Right forelimb (tissue), 1 donor: ENCODE data around the gene RPL39L.
A peak's percentile ranks its signal among the peaks of the same experiment; 100 is the strongest.
"Not testable (repeated sequence)": the region's sequence is repeated elsewhere in the genome, so short reads cannot be mapped to it uniquely, and the experiment has no call there.

Experiments
- DNase-seq: peaks from one replicate; pipeline ENCODE4 v3.0.0-alpha.2; 2018

Gene RPL39L

DNA sequence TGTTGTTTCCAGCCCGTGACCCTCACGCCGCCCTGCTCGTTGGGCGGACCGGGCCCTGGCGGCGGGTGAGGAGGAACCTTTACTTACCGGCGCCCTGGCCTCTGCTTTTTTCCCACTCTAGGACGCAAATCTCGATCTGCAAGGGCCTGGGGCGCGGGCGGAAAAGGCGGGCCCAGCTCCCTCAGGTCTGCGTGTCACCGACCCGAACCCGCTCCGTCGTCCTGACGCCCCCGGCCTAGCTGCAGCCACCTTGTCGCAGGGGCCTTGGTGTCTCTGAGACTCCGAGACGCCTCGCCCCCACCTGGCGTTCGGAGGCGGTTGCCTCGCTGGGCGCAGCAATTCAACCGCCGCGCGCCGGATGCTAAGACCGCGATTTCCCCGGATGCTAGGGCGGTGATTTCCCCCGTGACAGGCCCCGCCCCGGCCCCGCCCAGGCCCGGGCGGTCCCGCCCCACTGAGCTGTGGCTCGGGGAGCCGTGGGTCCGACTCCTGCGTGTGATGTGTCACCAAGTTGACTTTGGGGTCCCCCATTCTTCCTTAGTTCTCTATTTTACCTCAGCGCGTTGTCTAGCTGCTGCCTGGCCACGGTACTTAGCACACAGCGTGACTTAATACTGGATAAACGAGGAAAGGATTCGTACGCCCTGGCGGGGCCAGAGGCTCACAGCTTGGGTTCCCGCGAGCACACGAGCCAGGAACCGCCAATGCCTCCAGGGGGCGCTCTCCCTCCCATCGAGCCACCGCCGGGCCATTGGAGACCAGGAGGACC lies at the start of gene RPL39L:
TSS of gene RPL39L (minus strand) at position 371 of the 769 bp plus-strand sequence. CDS start 18,196 bp downstream, outside the sequence.
- peak; percentile 87 for DNase-seq

- DNase-seq, result no peak
Measured at GRCh38 chr3:187188931-187189330, 49.6 kb upstream of the RPL39L start.

DNA sequence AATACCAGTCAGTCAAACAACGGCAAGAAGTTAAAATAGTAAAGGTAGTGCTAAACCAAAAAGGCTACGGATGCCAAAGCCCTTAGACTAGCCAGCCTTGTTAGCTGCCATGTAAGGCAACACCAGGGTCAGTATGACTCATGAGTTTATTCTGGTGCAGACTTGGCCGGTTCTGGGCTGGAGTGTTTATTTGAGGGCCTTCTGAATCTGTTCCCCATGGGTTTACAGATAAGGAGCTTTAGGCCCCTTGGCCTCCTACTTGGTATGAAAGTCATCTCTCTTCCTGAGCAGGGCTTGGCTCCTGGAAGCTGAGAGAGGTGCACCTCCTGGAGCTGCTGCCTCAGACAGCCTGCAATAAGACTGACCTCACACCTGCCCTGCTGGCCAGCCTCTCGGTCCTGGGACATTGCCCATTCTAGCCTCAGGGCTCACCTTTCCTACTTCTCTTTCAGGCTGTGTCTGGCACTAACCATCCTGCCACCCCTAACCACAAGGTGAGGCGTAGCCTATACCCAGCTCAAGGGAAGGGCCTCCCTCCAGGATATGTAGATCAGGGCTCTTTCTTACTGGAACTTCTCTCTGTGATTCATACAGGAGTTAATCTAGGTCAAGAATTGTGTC lies 47.6 kb upstream of the RPL39L start:
- no peak for DNase-seq

- no peak for DNase-seq
Measured at GRCh38 chr3:187186375-187186774, 47.1 kb upstream of the RPL39L start.

DNA sequence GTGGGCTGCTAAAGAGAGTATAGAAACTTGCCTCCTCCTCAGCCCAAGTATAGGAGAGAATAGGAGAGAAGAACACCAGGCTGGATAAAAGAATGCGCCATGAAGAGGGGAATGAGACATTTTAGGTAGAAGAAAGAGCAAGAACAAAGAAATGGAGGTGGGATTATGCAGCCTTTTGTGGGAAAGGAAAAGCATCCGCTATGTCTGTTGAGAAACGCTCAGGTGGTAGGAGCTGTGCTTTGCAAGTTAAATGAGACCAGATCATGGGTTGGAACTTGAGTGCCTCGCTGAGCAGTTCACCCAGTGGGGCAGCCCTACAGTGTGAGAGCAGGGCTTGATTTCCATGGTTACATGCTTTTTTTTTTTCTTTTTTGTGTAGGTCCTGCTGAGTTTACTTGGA lies 46.5 kb upstream of the RPL39L start:
- no peak for DNase-seq

GRCh38 chr3:187183903-187184302 lies 44.6 kb upstream of the RPL39L start:
- DNase-seq, result no peak

GRCh38 chr3:187183210-187183862 lies 44.0 kb upstream of the RPL39L start:
- no peak for DNase-seq

DNA sequence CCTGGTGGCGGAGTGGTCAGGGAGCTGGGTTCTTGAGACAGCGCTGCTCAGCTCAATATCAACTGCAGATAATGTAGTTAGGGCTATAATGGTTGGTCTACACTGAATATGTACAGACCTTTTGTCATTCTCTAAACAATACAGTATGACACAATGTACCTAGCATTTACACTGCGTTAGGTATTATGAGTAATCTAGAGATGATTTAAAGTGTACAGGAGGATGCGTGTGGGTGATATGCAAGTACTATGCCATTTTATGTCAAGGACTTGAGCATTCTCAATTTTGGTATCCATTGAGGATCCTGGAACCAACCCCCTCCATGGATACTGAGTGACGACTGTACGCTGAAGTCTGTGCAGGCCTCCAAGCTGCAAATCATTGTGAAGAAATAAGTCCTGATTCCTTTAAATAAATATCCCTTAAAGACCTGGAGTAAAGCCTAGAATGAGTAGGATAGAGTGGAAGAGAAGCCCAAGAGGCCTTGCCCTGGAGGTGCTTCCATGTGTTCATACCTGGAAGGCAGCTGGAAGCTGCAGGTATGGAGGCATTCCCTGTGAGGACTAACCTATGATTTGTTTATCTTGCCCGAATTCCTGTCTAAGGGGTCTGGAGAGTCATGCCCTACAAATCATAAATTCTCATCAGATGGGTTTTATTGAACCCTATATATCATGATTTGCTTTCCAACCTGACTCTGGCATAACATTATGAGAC lies 42.3 kb upstream of the RPL39L start:
- DNase-seq, result no peak

DNA sequence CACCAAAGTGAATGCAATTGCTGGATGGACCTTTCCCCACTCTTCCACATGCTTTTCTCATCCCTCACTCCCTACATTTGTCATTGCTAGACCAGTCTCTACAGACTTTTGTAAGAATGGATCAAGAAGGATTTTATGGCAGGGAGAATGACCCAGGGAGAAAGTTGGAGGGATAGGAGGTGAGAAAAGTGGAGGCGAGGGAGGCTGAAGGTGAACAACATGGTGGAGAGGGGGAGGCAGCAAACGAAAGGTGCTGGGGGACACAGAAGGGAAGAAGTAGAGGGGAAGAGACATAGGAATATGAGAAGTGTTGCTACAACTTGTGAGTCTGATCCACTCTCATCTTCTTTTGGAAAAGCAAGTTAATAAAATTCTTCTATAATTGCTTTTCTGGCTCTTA lies 33.6 kb upstream of the RPL39L start:
- no peak for DNase-seq

DNA sequence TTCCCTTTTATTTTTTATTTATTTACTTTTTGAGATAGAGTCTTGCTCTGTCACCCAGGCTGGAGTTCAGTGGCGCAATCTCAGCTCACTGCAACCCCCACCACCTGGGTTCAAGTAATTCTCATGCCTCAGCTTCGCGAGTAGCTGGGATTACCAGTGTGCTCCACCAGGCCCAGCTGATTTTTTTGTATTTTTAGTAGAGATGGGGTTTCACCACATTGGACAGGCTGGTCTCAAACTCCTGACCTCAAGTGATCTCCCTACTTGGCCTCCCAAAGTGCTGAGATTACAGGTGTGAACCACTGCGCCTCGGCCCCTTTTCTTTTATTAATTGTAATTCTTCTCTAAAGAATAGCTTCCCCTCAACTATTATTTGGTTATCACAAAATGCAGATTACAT lies 31.6 kb upstream of the RPL39L start:
- not testable (repeated sequence) for DNase-seq

DNA sequence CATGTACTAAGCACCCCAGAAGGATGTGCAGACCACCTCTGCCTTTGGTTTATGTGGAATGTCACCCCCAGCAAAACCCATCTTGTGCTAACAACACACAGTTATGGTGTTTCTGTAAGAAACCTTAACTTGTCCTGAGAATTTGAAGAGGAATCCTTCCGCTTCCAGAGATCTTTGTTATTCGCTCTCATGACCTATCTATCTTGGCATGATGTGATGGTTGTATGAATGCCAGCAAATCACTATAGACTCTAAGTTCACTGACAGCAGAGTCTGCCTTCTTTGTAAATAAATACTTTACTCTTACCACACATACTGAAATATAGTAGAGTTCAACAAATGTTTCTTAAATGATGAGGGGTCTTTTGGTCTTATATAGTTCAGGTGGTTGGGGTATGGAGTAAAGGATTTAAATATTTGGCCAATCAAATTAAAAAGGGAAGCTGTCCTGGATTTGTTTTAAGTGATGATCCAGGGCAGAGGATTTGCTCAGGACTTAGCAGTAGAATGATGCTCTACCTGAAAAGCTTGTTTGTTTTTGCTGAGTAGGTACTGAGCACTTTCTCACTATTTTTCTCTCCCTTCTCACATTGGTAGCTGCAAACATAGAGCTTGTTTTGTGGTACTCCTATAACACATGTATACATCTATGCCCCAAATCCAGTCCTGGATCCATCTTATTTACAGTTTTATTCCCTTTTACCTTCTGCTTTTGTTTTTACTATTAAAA lies 30.1 kb upstream of the RPL39L start:
- no peak for DNase-seq

- DNase-seq, result no peak
Measured at GRCh38 chr3:187167777-187168176, 28.5 kb upstream of the RPL39L start.

GRCh38 chr3:187166750-187167149 lies 27.5 kb upstream of the RPL39L start:
- no peak for DNase-seq

- no peak for DNase-seq
Measured at GRCh38 chr3:187165144-187165543, 25.8 kb upstream of the RPL39L start.

- no peak for DNase-seq
Measured at GRCh38 chr3:187162265-187162953, 23.1 kb upstream of the RPL39L start.

- DNase-seq, result no peak
Measured at GRCh38 chr3:187161556-187161955, 22.3 kb upstream of the RPL39L start.

DNA sequence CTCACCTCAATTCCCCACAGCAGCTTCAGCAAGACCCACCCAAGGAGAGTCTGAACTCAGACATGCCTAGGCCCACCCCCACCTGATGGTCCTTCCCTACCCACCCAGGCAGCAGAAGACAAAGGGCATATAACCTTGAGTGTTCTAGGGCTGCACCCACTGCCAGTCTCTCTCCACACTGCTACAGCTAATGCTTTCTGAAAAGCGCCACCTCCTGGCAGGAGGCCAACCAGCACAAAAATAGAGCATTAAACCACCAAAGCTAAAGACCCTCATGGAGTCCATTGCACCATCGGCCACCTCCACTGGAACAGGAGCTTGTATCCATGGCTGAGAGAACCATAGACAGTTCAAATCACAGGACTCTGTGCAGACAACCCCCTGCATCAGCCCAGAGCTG lies 11.3 kb upstream of the RPL39L start:
- no peak for DNase-seq

- no peak for DNase-seq
Measured at GRCh38 chr3:187150186-187150585, 10.9 kb upstream of the RPL39L start.

DNA sequence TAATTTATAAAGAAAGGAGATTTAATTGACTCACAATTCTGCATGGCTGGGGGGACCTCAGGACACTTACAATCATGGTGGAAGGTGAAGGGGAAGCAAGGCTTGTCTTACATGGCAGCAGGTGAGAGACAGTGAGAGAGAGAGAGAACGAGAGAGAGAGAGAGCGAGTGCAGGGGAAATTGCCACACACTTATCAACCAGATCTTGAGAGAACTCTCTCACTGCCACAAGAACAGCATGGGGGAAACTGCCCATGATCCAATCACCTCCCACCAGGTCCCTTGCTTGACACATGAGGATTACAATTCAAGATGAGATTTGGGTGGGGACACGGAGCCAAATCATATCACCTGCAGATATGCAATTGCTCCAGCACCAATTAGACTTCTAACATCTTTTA lies 7.1 kb upstream of the RPL39L start:
- DNase-seq, result no peak

DNA sequence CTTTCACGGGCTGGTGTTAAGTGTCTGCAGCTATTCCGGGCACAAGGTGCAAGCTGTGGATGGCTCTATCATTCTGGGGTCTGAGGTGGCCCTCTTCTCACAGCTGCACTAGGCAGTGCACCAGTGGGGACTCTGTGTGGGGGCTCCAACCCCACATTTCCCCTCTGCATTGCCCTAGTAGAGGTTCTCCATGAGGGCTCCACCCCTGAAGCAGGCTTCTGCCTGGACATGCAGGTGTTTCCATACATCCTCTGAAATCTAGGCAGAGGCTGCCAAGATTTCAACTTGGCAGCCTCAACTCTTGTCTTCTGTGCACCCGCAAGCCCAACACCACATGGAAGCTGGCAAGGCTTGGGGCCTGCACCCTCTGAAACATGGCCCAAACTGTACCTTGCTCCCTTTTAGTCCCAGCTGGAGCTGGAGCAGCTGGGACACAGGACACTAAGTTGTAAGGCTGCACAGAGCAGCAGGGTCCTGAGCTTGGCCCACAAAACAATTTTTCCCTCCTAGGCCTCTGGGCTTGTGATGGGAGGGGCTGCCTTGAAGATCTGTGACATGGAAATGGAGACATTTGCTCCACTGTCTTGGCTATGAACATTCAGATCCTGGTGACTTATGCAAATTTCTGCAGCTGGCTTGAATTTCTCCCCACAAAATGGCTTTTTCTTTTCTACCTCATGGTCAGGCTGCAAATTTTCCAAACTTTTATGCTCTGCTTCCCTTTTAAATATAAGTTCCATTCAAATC lies 6.0 kb upstream of the RPL39L start:
- DNase-seq, result no peak

DNA sequence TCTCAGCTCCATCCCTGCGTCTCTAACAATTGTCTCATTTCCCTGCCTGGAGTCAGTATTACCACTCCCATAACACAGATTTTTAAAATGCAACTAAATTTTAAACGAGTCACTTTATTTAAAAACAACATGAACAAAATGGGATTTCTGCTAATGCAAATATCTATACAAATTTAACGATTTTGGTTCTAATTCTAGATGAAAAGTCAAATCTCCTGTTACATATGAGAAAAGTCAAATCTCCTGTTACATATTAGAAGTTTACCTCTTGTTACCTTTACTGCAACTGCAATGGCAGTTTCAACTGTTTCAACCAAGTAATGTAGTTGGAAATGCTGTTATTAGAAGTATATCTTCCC lies 578 bp upstream of the RPL39L start:
- no peak for DNase-seq
